ENCODE measurements around the gene IGSF21. TPM values are rescaled to one million over a fixed set of nuclear protein-coding genes. Genes with fewer than 3 reads are reported as not detected.

IGSF21 gene
- total RNA-seq, 2 donors from 2014 or later = 0.37 to 0.40 TPM

DNA sequence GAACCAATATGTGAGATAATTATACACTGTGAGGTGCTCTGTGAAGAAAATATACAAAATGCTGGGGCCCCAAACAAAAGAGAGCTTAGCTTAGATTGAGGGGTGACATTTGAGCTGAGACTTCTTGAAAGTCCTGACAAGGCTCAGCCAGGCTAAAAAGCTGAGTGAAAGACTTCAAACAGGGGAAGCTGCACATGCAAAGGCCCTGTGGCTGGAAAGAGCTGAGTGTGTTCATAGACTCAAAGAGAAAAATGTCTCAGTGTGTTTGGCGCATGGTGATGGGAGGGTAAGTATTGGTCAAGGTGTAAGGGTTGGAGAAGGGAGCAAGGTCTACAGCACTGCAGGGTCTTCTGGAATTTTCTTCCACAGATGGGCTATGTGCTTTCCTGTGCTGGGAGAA, 245.9 kb downstream of the IGSF21 start:
- DNase-seq = no peak
- no peaks in the 10 kb centered on the region for H3K9me3 ChIP-seq
- H3K36me3 ChIP-seq = no peaks in the 10 kb centered on the region
- no peak overlapping the region for H3K9ac ChIP-seq (ENCODE audit: low read depth in 2 of 2, low read length in 2 of 2)
- intact Hi-C loops (cut with DNase I) = no loop called here
- no peak overlapping the region for H3K27ac ChIP-seq
- H3K4me3 ChIP-seq = no peak overlapping the region
- TF ChIP-seq, protein P1, sequence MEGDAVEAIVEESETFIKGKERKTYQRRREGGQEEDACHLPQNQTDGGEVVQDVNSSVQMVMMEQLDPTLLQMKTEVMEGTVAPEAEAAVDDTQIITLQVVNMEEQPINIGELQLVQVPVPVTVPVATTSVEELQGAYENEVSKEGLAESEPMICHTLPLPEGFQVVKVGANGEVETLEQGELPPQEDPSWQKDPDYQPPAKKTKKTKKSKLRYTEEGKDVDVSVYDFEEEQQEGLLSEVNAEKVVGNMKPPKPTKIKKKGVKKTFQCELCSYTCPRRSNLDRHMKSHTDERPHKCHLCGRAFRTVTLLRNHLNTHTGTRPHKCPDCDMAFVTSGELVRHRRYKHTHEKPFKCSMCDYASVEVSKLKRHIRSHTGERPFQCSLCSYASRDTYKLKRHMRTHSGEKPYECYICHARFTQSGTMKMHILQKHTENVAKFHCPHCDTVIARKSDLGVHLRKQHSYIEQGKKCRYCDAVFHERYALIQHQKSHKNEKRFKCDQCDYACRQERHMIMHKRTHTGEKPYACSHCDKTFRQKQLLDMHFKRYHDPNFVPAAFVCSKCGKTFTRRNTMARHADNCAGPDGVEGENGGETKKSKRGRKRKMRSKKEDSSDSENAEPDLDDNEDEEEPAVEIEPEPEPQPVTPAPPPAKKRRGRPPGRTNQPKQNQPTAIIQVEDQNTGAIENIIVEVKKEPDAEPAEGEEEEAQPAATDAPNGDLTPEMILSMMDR (IDR thresholded peaks at IDR 0.05) = no peak
- H3K27me3 ChIP-seq = no peaks in the 10 kb centered on the region
- H3K4me1 ChIP-seq = no peaks in the 10 kb centered on the region

DNA sequence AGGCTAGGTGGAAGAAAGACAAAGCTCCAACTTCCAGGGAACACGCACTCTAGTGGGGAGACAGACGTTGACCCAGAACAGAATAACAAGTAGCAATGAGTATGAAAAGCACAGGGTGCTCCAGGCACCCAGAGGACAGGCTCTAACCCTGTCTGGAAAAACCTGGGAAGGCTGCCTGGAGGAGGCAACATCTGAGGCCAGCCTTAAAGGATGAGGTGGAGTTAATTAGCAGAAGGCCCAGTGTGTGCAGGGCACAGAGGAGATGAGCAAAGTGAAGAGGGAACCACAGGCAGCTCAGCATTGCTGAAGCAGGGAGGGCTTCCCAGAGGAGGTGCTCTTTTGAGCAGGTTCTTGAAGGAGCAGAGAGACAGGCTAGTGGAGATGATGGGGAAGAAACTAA, 246.4 kb downstream of the IGSF21 start:
- TF ChIP-seq, protein P1 (IDR thresholded peaks at IDR 0.05) = no peak

DNA sequence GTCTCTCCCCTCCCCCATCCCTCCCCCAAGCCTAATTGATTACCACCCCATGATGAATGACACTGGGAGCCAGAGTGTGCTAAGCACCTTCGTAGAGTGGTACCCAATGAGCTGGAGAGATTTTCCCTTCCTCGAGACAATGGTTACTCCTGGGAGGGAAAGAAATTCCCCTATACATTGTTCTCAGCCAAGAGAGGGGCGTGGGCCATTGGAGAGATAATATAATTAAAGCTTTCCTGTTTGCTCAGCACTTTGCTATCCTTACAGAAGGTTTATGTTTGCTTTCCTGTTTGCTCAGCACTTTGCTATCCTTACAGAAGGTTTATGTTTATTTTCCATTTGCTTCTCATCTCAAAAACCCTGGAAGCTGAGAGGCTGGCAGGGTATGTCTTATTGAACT, 247.0 kb downstream of the IGSF21 start:
- Histone ChIP-seq H3K9me3 (no peaks in the 10 kb centered on the region), H3K4me3 (no peak overlapping the region), H3K4me1 (no peaks in the 10 kb centered on the region), H3K27me3 (no peaks in the 10 kb centered on the region), H3K9ac (ENCODE audit: low read depth in 2 of 2, low read length in 2 of 2) (no peak overlapping the region), H3K27ac (no peak overlapping the region), H3K36me3 (no peaks in the 10 kb centered on the region)
- DNase-seq = no peak
- TF ChIP-seq, protein P1 (IDR thresholded peaks at IDR 0.05) = no peak
- intact Hi-C loops (cut with DNase I) = no loop called here

More for the DNA sequence above, 246.4 kb downstream of the IGSF21 start:
- intact Hi-C loops (cut with DNase I) = no loop called here
- H3K36me3 ChIP-seq = no peaks in the 10 kb centered on the region
- H3K9me3 ChIP-seq = no peaks in the 10 kb centered on the region
- DNase-seq = no peak
- H3K4me1 ChIP-seq = no peaks in the 10 kb centered on the region
- no peaks in the 10 kb centered on the region for H3K27me3 ChIP-seq
- H3K27ac ChIP-seq = no peak overlapping the region
- no peak overlapping the region for H3K4me3 ChIP-seq
- no peak overlapping the region for H3K9ac ChIP-seq (ENCODE audit: low read depth in 2 of 2, low read length in 2 of 2)

DNA sequence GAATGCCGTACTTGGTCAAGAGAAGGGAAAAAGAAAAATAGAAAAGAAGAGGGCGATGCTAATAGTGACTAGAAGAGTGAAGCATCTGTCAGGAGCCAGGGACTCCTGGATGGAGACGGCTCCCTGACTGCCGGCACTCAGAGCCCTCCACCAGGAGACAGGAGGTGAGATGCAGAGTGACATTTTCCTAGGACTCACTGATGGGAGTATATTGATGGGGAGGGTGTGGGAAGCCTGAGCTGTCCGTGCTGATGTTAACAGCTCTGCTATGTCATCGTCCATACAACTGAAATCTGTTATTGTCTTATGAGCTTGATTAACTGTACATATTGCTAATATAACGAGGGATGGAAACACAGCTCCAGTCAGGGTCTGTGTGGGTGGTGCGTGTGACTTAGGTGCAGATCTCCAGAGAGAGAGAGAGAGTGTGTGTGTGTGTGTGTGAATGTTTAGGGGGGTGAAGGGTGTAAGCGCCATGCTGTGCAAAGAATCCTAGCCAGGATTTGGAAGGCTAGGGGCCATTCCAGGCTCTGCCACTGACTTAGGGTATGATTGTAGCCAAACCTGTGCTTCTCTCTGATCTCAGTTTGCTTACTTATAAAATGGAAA, 250.1 kb downstream of the IGSF21 start:
- Histone ChIP-seq H3K27me3 (no peaks in the 10 kb centered on the region), H3K4me1 (no peaks in the 10 kb centered on the region), H3K9me3 (no peaks in the 10 kb centered on the region), H3K27ac (no peak overlapping the region), H3K36me3 (no peaks in the 10 kb centered on the region), H3K4me3 (no peak overlapping the region), H3K9ac (ENCODE audit: low read depth in 2 of 2, low read length in 2 of 2) (no peak overlapping the region)
- TF ChIP-seq, protein P1 (IDR thresholded peaks at IDR 0.05) = no peak
- intact Hi-C loops (cut with DNase I) = no loop called here
- no peak for DNase-seq

DNA sequence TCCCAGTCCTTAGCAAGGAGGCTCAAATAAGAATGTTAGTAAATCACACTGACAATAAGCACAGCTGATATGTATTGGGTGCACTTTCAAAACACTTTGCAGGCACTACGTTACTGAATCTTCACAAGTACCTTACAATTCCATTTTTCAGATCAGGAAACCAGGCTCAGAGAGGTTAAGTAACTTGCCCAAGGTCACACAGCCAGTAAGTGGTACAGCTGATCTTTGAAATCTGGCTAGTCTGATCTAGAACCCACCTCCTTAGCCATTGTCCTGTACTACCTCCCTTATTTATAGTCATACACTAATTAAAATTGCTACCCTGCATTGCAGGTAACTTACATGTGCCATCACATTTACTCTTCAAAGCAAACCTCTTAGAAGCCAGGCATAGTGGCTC, 251.0 kb downstream of the IGSF21 start:
- no peaks in the 10 kb centered on the region for H3K27me3 ChIP-seq
- H3K27ac ChIP-seq = no peak overlapping the region
- no peaks in the 10 kb centered on the region for H3K36me3 ChIP-seq
- intact Hi-C loops (cut with DNase I) = no loop called here
- H3K4me1 ChIP-seq = no peaks in the 10 kb centered on the region
- DNase-seq = no peak
- no peak overlapping the region for H3K9ac ChIP-seq (ENCODE audit: low read depth in 2 of 2, low read length in 2 of 2)
- H3K4me3 ChIP-seq = no peak overlapping the region
- H3K9me3 ChIP-seq = no peaks in the 10 kb centered on the region
- TF ChIP-seq, protein P1 (IDR thresholded peaks at IDR 0.05) = no peak
